Vagina (tissue), 2 donors: ENCODE data around the gene ATRN. TPM values are rescaled to one million over a fixed set of nuclear protein-coding genes. Genes with fewer than 3 reads are reported as not detected.
"Not testable (repeated sequence)": the region's sequence is repeated elsewhere in the genome, so short reads cannot be mapped to it uniquely, and the experiment has no call there.

Experiments
- DNase-seq, 2 donors: peaks; one replicate each; pipeline ENCODE4 v3.0.0-alpha.2; 2017; ENCODE audit errors: extremely low spot score in 2 of 2
- H3K27ac ChIP-seq: fragments of 200-600 bp; sonication (generic); one replicate; pipeline ENCODE4 v1.5.1; 2019
- H3K27me3 ChIP-seq: fragments of 200-600 bp; sonication (generic); one replicate; pipeline ENCODE4 v1.5.1; 2019
- H3K36me3 ChIP-seq, 2 donors: fragments of 200-600 bp; sonication (generic); one replicate each; pipeline ENCODE4 v1.5.1; 2017 to 2019
- H3K4me1 ChIP-seq: fragments of 200-600 bp; sonication (generic); one replicate; pipeline ENCODE4 v1.5.1; 2019
- H3K4me3 ChIP-seq, 2 donors: fragments of 200-600 bp; sonication (generic); 1 replicate in 1 of 2; 2 replicates in 1 of 2; pipeline ENCODE4 v1.5.1; 2016 to 2019
- H3K9me3 ChIP-seq: fragments of 200-600 bp; sonication (generic); one replicate; pipeline ENCODE4 v1.5.1; 2019
- CTCF ChIP-seq, 3 experiments: fragments of 450-650 bp in 2 of 3; fragments of 200-600 bp in 1 of 3; sonication (generic) in 1 of 3; IDR thresholded peaks; one replicate each; pipeline ENCODE4 v1.5.1; 2017 to 2019; ENCODE audit warnings: antibody characterized with exemption in 3 of 3, mild to moderate bottlenecking in 2 of 3, moderate library complexity in 2 of 3
- POLR2A ChIP-seq, 2 donors: fragments of 450-650 bp; IDR thresholded peaks; one replicate each; pipeline ENCODE4 v1.6.1; 2017; ENCODE audit warnings: antibody characterized with exemption in 2 of 2, mild to moderate bottlenecking in 2 of 2, moderate library complexity in 2 of 2
- POLR2AphosphoS5 ChIP-seq, 2 donors: sonication (generic); formaldehyde crosslinking; IDR thresholded peaks; one replicate each; pipeline ENCODE4 v1.9.0; 2017; ENCODE audit warnings: antibody characterized with exemption in 2 of 2, mild to moderate bottlenecking in 2 of 2, low read depth in 1 of 2; ENCODE audit not compliant: insufficient read depth in 1 of 2
- intact Hi-C: fragments of 100-400 bp; cut with DNase I; formaldehyde crosslinking; loops from one replicate; pipeline ENCODE4 v1.15.1; 2023
- total RNA-seq: library from RNA; depleted of rRNA; stranded (reverse); fragments of >200 nt; gene quantifications from one replicate; pipeline ENCODE4 v1.2.3, GENCODE V29; 2016

Gene ATRN
- total RNA-seq, 1 donor from 2014 or later: 22.8 TPM

- no peak for TF ChIP-seq POLR2AphosphoS5 (IDR thresholded peaks at IDR 0.05; ENCODE audit: insufficient read depth in 1 of 2, low read depth in 1 of 2)
- TF ChIP-seq CTCF (IDR thresholded peaks at IDR 0.05): no peak
- TF ChIP-seq POLR2A (IDR thresholded peaks at IDR 0.05): no peak
- intact Hi-C loops: no loop called here
- H3K4me3 ChIP-seq: no peak overlapping the region
- no peaks in the 10 kb centered on the region for H3K9me3 ChIP-seq
- no peaks in the 10 kb centered on the region for H3K27me3 ChIP-seq
- no peak for DNase-seq
- no peaks in the 10 kb centered on the region for H3K4me1 ChIP-seq
- no peak overlapping the region for H3K27ac ChIP-seq
- H3K36me3 ChIP-seq: no peaks in the 10 kb centered on the region
These were observed 39.3 kb downstream of the ATRN start for GRCh38 chr20:3510110-3510509.

GRCh38 chr20:3512239-3512638 is 41.4 kb downstream of the ATRN start:
- H3K36me3 ChIP-seq, H3K4me3 ChIP-seq, H3K4me1 ChIP-seq, intact Hi-C loops, H3K9me3 ChIP-seq, DNase-seq, H3K27ac ChIP-seq, H3K27me3 ChIP-seq: not testable (repeated sequence)

- Histone ChIP-seq H3K27me3 (no peaks in the 10 kb centered on the region), H3K4me3 (no peak overlapping the region), H3K27ac (no peak overlapping the region), H3K9me3 (no peaks in the 10 kb centered on the region), H3K4me1 (no peaks in the 10 kb centered on the region), H3K36me3 (no peaks in the 10 kb centered on the region)
- DNase-seq: no peak
- intact Hi-C loops: no loop called here
- TF ChIP-seq CTCF (IDR thresholded peaks at IDR 0.05): no peak
- no peak for TF ChIP-seq POLR2A (IDR thresholded peaks at IDR 0.05)
- no peak for TF ChIP-seq POLR2AphosphoS5 (IDR thresholded peaks at IDR 0.05; ENCODE audit: insufficient read depth in 1 of 2, low read depth in 1 of 2)
These were observed 43.3 kb downstream of the ATRN start for GRCh38 chr20:3514012-3514642.

DNA sequence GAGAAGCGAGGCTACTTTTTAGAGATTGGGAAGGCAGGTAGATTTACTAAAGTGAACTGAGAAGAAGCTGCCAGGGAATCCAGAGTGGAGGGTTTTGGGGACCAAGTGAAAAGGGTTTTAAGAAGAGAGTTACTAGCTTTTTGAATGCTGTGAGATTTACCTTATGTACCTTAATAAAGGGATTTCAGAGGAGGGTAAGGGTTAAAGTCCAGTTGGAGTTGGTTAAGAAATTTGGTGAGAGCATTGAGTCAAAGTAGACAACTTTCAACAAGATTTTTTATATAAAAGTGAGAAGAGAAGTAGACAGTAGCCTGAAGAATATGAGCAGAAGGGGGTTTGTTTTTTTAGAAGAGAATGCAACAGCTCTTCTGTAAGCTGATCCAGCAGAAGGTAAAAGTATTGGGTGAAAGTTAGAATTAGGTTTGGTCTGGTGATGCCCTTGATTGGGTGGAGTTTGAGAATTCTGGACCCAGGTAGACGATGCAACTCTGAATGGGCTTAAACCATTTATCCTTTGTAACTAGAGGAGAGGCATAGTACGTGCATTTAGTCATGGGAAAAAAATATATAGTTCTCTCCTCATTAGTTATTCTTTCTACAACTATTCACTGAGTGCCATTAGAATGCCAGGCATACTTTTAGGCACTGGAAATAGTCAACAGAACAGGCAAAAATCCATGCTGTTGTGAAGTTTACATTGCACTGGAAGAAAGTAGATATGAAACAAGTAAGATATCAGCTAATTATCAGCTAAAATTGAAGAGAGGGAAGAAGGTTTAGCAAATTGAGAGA is 44.8 kb downstream of the ATRN start:
- Histone ChIP-seq H3K4me1 (no peaks in the 10 kb centered on the region), H3K36me3 (no peaks in the 10 kb centered on the region), H3K27me3 (no peaks in the 10 kb centered on the region), H3K4me3 (no peak overlapping the region), H3K27ac (no peak overlapping the region), H3K9me3 (no peaks in the 10 kb centered on the region)
- intact Hi-C loops: no loop called here
- DNase-seq: no peak
- TF ChIP-seq POLR2AphosphoS5 (IDR thresholded peaks at IDR 0.05; ENCODE audit: insufficient read depth in 1 of 2, low read depth in 1 of 2) (no peak), CTCF (IDR thresholded peaks at IDR 0.05) (no peak), POLR2A (IDR thresholded peaks at IDR 0.05) (no peak)

DNA sequence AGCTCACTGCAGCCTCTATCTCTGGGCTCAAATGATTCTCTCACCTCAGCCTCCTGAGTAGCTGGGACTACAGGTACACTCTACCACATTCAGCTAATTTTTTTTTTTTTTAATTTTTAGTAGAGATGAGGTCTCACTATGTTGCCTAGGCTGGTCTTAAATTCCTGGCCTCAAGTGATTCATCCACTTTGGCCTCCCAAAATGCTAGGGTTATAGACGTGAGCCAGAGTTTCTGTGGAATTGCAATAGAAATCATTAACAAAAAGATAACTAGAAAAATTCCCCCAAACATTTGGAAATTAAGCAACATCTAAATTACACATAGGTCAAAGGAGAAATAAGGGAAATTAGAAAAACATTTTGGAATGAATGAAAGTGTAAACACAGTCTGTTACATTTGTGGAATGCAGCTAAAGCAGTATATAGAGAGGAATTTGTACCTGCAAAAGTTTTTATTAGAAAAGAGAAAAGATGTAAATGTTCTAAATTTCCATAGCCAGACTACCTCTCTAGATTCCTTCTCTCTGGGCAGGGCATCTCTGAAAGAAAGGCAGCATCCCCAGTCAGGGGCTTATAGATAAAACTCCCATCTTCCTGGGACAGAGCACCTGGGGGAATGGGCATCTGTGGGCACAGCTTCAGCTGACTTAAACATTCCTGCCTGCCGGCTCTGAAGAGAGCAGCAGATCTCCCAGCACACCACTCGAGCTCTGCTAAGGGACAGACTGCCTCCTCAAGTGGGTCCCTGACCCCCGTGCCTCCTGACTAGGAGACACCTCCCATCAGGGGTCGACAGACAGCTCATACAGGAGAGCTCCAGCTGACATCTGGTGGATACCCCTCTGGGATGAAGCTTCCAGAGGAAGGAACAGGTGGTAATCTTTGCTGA is 51.3 kb downstream of the ATRN start:
- H3K36me3 ChIP-seq: no peaks in the 10 kb centered on the region
- no peaks in the 10 kb centered on the region for H3K4me1 ChIP-seq
- H3K9me3 ChIP-seq: no peaks in the 10 kb centered on the region
- TF ChIP-seq POLR2AphosphoS5 (IDR thresholded peaks at IDR 0.05; ENCODE audit: insufficient read depth in 1 of 2, low read depth in 1 of 2) (no peak), POLR2A (IDR thresholded peaks at IDR 0.05) (no peak), CTCF (IDR thresholded peaks at IDR 0.05) (no peak)
- H3K27me3 ChIP-seq: no peaks in the 10 kb centered on the region
- no peak for DNase-seq
- intact Hi-C loops: no loop called here
- no peak overlapping the region for H3K27ac ChIP-seq
- no peak overlapping the region for H3K4me3 ChIP-seq

DNA sequence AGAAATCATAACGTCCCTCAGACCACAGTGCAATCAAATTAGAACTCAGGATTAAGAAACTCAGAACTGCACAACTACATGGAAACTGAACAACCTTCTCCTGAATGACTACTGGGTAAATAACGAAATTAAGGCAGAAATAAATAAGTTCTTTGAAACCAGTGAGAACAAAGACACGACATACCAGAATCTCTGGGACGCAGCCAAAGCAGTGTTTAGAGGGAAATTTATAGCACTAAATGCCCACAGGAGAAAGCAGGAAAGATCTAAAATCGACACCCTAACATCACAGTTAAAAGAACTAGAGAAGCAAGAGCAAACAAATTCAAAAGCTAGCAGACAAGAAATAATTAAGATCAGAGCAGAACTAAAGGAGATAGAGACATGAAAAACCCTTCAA is 53.9 kb downstream of the ATRN start:
- H3K36me3 ChIP-seq, H3K9me3 ChIP-seq, DNase-seq, intact Hi-C loops, H3K4me1 ChIP-seq, H3K27ac ChIP-seq, H3K4me3 ChIP-seq, H3K27me3 ChIP-seq: not testable (repeated sequence)
